AG09319 (cell line): Measurements from ENCODE around the gene SLC1A4.
"Not testable (repeated sequence)": the region's sequence is repeated elsewhere in the genome, so short reads cannot be mapped to it uniquely, and the experiment has no call there.

ENCODE experiments used
- DNase-seq: peaks from one replicate; pipeline ENCODE4 v3.0.0-alpha.2; 2010; ENCODE audit warnings: low read depth; ENCODE audit errors: extremely low read depth
- TF ChIP-seq, protein P1 (sequence below): IDR thresholded peaks from 2 replicates; pipeline ENCODE4 v1.5.1; 2011; ENCODE audit warnings: low read depth, mild to moderate bottlenecking, inconsistent platforms, low read length, moderate library complexity

Gene SLC1A4

DNA sequence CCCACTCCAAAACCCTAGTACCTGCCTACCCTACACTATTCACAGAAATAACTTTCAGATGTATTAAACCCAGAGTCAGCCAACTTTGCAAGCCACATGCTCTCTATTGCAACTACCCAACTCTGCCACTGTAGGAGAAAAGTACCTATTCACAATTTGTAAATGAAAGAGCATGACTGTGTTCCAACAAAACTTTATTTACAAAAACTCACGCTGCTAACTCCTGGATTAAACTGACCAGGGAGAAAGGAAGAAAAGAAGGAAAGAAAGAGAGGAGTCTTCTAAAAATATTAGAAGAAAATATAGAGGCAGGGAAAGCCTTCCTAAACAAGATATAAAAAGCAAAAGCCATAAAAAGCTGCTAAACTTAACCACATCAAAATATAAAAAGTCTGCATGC, 24.6 kb downstream of the SLC1A4 start:
- TF ChIP-seq, protein P1, sequence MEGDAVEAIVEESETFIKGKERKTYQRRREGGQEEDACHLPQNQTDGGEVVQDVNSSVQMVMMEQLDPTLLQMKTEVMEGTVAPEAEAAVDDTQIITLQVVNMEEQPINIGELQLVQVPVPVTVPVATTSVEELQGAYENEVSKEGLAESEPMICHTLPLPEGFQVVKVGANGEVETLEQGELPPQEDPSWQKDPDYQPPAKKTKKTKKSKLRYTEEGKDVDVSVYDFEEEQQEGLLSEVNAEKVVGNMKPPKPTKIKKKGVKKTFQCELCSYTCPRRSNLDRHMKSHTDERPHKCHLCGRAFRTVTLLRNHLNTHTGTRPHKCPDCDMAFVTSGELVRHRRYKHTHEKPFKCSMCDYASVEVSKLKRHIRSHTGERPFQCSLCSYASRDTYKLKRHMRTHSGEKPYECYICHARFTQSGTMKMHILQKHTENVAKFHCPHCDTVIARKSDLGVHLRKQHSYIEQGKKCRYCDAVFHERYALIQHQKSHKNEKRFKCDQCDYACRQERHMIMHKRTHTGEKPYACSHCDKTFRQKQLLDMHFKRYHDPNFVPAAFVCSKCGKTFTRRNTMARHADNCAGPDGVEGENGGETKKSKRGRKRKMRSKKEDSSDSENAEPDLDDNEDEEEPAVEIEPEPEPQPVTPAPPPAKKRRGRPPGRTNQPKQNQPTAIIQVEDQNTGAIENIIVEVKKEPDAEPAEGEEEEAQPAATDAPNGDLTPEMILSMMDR: no peak
- DNase-seq: no peak

DNA sequence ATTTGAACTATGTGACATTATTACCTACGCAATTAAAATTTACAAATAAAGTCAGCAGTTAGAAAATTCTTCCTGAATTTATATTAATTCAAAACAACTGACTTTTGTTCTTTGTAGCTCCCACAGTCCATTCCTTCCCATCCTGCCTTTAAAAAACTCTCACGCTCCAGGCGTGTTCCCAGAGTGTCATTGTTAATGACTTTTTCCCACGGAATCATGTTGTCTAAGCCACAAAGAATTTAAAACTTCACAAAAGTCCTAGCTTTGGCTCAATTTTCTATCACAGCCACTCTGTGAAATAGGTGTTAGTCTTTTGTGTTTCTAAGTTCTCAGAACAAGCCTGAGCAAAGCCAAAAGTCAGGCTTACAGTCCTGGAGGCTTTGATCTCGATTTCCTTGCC, 26.5 kb downstream of the SLC1A4 start:
- no peak for DNase-seq
- TF ChIP-seq, protein P1: no peak

DNA sequence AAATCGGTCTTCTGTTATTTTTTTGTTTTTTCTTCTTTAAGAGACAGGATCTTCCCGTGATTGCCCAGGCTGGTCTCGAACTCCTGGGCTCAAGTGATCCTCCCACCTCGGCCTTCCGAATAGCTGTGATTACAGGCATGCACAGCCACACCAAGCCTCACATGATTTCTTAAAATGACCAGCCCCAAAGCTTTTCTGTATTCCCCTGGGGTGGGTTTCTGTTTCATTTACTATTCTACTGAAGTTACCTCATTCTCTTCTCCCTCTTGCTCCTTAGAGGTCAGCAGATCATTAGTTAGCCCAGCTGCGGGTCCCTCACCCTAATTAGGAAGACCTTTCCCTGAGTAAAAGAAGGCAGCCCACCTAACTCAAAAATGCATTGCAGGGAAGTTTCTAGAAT, 27.6 kb downstream of the SLC1A4 start:
- TF ChIP-seq, protein P1: no peak

GRCh38 chr2:65017335-65017734, 28.1 kb downstream of the SLC1A4 start:
- DNase-seq: no peak
- TF ChIP-seq, protein P1: no peak

More for the DNA sequence above, 27.6 kb downstream of the SLC1A4 start:
- DNase-seq: no peak

DNA sequence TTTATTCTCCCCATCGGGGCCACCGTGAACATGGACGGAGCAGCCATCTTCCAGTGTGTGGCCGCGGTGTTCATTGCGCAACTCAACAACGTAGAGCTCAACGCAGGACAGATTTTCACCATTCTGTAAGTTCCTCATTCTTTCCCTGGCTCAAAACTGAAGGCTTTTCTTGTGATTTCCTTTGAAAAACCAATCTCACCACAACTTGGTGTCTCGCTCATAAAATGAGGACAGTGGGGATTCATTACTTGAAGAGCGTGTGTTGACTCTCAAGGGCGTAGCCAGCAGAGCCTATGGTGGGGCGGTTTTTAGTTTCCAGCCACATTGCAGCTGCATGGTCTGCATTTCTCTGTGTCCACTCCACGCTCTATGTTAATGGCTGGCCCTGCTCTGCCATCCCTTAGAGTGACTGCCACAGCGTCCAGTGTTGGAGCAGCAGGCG, 29.0 kb downstream of the SLC1A4 start:
- DNase-seq: no peak
- TF ChIP-seq, protein P1: no peak

DNA sequence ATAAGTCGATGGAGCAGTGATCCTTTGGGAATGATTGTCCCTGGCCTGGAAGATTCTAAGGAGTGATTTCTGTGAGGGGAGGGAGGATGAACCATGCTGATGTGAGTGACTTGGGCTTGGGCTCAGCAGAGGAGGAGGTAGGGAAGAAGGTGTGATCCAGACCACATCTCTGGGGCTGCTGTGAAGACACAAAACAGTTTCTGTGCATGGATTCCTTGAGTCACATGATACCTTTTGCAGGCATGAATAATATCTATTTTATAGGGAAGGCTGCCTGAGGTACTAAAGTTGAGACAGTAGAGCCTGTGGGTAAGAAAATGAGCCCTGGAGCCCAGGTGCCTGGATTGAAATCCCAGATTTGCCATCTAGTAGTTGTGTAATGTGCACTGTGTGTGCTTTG, 29.8 kb downstream of the SLC1A4 start:
- no peak for DNase-seq
- TF ChIP-seq, protein P1: no peak

DNA sequence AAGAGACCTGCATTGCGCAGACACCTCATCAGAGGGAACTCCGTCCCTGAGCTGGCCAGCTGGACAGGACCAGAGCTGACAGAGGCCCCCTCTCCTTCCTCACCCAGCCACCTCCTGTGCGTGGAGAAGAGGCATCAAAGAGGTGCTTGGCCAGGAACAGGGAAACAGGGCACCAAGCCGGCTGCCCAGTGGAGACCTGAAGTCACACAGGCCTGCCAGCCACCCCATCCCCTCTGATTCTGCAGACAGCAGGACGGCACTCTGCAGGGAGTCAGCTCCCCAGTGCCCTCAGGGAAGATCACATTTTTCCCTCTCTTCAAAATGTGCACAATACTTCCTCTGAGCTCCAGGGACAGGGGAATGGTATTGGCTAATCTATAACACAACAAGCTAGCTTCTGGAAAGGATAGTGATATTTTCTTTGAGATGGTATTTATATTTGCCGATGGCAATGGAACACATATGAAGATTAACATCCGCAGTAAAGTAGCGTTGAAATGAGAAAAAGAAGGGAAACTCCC, 30.5 kb downstream of the SLC1A4 start:
- no peak for DNase-seq
- TF ChIP-seq, protein P1: no peak

DNA sequence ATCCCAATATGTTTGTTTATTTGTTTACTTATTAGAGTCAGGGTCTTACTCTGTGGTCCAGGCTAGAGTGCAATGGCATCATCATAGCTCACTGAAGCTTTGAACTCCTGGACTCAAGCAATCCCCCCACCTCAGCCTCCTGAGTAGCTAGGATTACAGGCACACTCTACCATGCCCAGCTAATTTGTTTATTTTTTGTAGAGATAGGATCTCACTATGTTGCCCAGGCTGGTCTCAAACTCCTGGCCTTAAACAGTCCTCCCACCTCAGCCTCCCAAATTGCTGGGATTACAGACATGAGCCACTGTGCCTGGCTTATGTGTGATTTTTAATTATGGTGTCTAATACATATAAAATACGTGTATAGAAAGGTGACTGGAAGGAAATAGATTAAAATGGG, 31.1 kb downstream of the SLC1A4 start:
- DNase-seq: not testable (repeated sequence)
